Astrocyte (in vitro differentiated cells and primary cell): Measurements from ENCODE around the gene GLIPR1. TPM values are rescaled to one million over a fixed set of nuclear protein-coding genes. Genes with fewer than 3 reads are reported as not detected.
A peak's percentile ranks its signal among the peaks of the same experiment; 100 is the strongest.
"Not testable (repeated sequence)": the region's sequence is repeated elsewhere in the genome, so short reads cannot be mapped to it uniquely, and the experiment has no call there.

Source experiments
- DNase-seq: peaks from one replicate; pipeline ENCODE4 v3.0.0-alpha.2; 2010; ENCODE audit warnings: low read depth
- FAIRE-seq: peaks from 2 replicates; lab custom pipeline; 2011; peaks lifted over from hg19 to GRCh38; lab: Jason Lieb, UNC
- H2AFZ ChIP-seq: 2 replicates; pipeline ENCODE4 v1.6.0; 2012; ENCODE audit warnings: low read depth, low read length, inconsistent platforms
- H3K27ac ChIP-seq: 2 replicates; pipeline ENCODE4 v1.5.1; 2011; ENCODE audit warnings: low read depth, low read length, inconsistent platforms
- H3K27me3 ChIP-seq: 2 replicates; pipeline ENCODE4 v1.6.0; 2011; ENCODE audit warnings: low read length, inconsistent platforms; ENCODE audit not compliant: insufficient read depth
- H3K36me3 ChIP-seq: 2 replicates; pipeline ENCODE4 v1.5.1; 2011; ENCODE audit warnings: low read length, inconsistent platforms; ENCODE audit not compliant: insufficient read depth
- H3K4me1 ChIP-seq: 2 replicates; pipeline ENCODE4 v1.5.1; 2011; ENCODE audit warnings: low read length, inconsistent platforms; ENCODE audit not compliant: insufficient read depth
- H3K4me2 ChIP-seq: 2 replicates; pipeline ENCODE4 v1.6.0; 2012; ENCODE audit warnings: low read length, inconsistent platforms
- H3K4me3 ChIP-seq: 2 replicates; pipeline ENCODE4 v1.5.1; 2011; ENCODE audit warnings: low read depth, mild to moderate bottlenecking, low read length, inconsistent platforms; ENCODE audit not compliant: insufficient read depth
- H3K79me2 ChIP-seq: 2 replicates; pipeline ENCODE4 v1.6.0; 2012; ENCODE audit warnings: mild to moderate bottlenecking, low read length, inconsistent platforms; ENCODE audit not compliant: insufficient read depth
- H3K9ac ChIP-seq: 2 replicates; pipeline ENCODE4 v1.6.0; 2012; ENCODE audit warnings: mild to moderate bottlenecking, low read length, inconsistent platforms
- H3K9me3 ChIP-seq: 2 replicates; pipeline ENCODE4 v1.5.1; 2012; ENCODE audit warnings: low read depth, mild to moderate bottlenecking, low read length, inconsistent platforms; ENCODE audit not compliant: insufficient read depth
- H4K20me1 ChIP-seq: 2 replicates; pipeline ENCODE4 v1.6.0; 2012; ENCODE audit warnings: low read length, inconsistent platforms; ENCODE audit not compliant: insufficient read depth
- H3K27ac Mint-ChIP-seq: one replicate; pipeline ENCODE4 v1.8.0; 2021; ENCODE audit warnings: mild to moderate bottlenecking, mixed read lengths; ENCODE audit not compliant: unreplicated experiment
- H3K27me3 Mint-ChIP-seq: one replicate; pipeline ENCODE4 v1.8.0; 2021; ENCODE audit warnings: low read depth, mixed read lengths; ENCODE audit not compliant: unreplicated experiment
- H3K36me3 Mint-ChIP-seq: one replicate; pipeline ENCODE4 v1.8.0; 2021; ENCODE audit warnings: low read depth, mixed read lengths; ENCODE audit not compliant: unreplicated experiment
- H3K4me1 Mint-ChIP-seq: one replicate; pipeline ENCODE4 v1.8.0; 2021; ENCODE audit warnings: low read depth, mixed read lengths; ENCODE audit not compliant: unreplicated experiment
- H3K4me3 Mint-ChIP-seq: one replicate; pipeline ENCODE4 v1.8.0; 2021; ENCODE audit warnings: mild to moderate bottlenecking, moderate library complexity, mixed read lengths; ENCODE audit not compliant: unreplicated experiment
- H3K9me3 Mint-ChIP-seq: one replicate; pipeline ENCODE4 v1.8.0; 2021; ENCODE audit warnings: mild to moderate bottlenecking, mixed read lengths; ENCODE audit not compliant: unreplicated experiment
- CTCF ChIP-seq: IDR thresholded peaks from 2 replicates; pipeline ENCODE4 v1.5.1; 2011; ENCODE audit warnings: low read depth, mild to moderate bottlenecking, inconsistent platforms, low read length, moderate library complexity; ENCODE audit not compliant: insufficient read depth
- EZH2 ChIP-seq: IDR thresholded peaks from 2 replicates; pipeline ENCODE4 v1.6.1; 2012; ENCODE audit warnings: mild to moderate bottlenecking, low read length, inconsistent platforms; ENCODE audit not compliant: insufficient read depth
- total RNA-seq: library from RNA; stranded (reverse); gene quantifications from 2 replicates; pipeline ENCODE4 v1.2.1, GENCODE V29; 2021

The GLIPR1 gene
- total RNA-seq, 1 donor from 2014 or later = 232 TPM

GRCh38 chr12:75438059-75438754 lies 42.3 kb upstream of the GLIPR1 start:
- Mint-ChIP-seq H3K4me1 (no peaks in the 10 kb centered on the region), H3K4me3 (no peak overlapping the region), H3K27ac (no peak overlapping the region), H3K9me3 (peaks cover 21% of the 10 kb centered on the region), H3K36me3 (no peaks in the 10 kb centered on the region), H3K27me3 (no peaks in the 10 kb centered on the region)
- H3K9ac ChIP-seq = no peak overlapping the region
- H3K4me3 ChIP-seq = no peak overlapping the region
- H3K79me2 ChIP-seq = no peaks in the 10 kb centered on the region
- FAIRE-seq (no peak), DNase-seq (no peak)
- TF ChIP-seq CTCF = no peak
- TF ChIP-seq EZH2 = no peak
- no peak overlapping the region for H3K27ac ChIP-seq
- H2AFZ ChIP-seq = no peak overlapping the region
- no peaks in the 10 kb centered on the region for H3K27me3 ChIP-seq
- no peaks in the 10 kb centered on the region for H3K9me3 ChIP-seq
- no peak overlapping the region for H3K4me2 ChIP-seq
- H3K36me3 ChIP-seq = no peaks in the 10 kb centered on the region
- H4K20me1 ChIP-seq = no peaks in the 10 kb centered on the region
- H3K4me1 ChIP-seq = no peaks in the 10 kb centered on the region

GRCh38 chr12:75439048-75439447 lies 41.5 kb upstream of the GLIPR1 start:
- no peak overlapping the region for H3K4me3 ChIP-seq
- H3K27ac ChIP-seq = no peak overlapping the region
- no peak overlapping the region for H3K9ac ChIP-seq
- H3K79me2 ChIP-seq = no peaks in the 10 kb centered on the region
- no peaks in the 10 kb centered on the region for H4K20me1 ChIP-seq
- Mint-ChIP-seq H3K27me3 (no peaks in the 10 kb centered on the region), H3K4me3 (no peak overlapping the region), H3K27ac (no peak overlapping the region), H3K4me1 (peaks cover 7% of the 10 kb centered on the region), H3K9me3 (peaks cover 16% of the 10 kb centered on the region), H3K36me3 (no peaks in the 10 kb centered on the region)
- no peak for TF ChIP-seq EZH2
- TF ChIP-seq CTCF = no peak
- H3K4me2 ChIP-seq = no peak overlapping the region
- no peak overlapping the region for H2AFZ ChIP-seq
- FAIRE-seq = peak; percentile 73
- no peaks in the 10 kb centered on the region for H3K9me3 ChIP-seq
- H3K27me3 ChIP-seq = no peaks in the 10 kb centered on the region
- no peaks in the 10 kb centered on the region for H3K4me1 ChIP-seq
- H3K36me3 ChIP-seq = no peaks in the 10 kb centered on the region
- peak; percentile 36 for DNase-seq

GRCh38 chr12:75439930-75440329 lies 40.6 kb upstream of the GLIPR1 start:
- H3K79me2 ChIP-seq = no peaks in the 10 kb centered on the region
- H3K27ac ChIP-seq = no peak overlapping the region
- peaks cover 8% of the 10 kb centered on the region for H3K4me1 ChIP-seq
- no peaks in the 10 kb centered on the region for H3K27me3 Mint-ChIP-seq
- H3K27me3 ChIP-seq = no peaks in the 10 kb centered on the region
- H4K20me1 ChIP-seq = no peaks in the 10 kb centered on the region
- H3K36me3 Mint-ChIP-seq = no peaks in the 10 kb centered on the region
- no peak overlapping the region for H3K4me3 ChIP-seq
- H3K9me3 ChIP-seq = no peaks in the 10 kb centered on the region
- H3K27ac Mint-ChIP-seq = no peak overlapping the region
- H3K4me2 ChIP-seq = no peak overlapping the region
- H3K9ac ChIP-seq = no peak overlapping the region
- no peak for FAIRE-seq
- no peak overlapping the region for H3K4me3 Mint-ChIP-seq
- no peak for TF ChIP-seq EZH2
- H2AFZ ChIP-seq = no peak overlapping the region
- DNase-seq = no peak
- H3K4me1 Mint-ChIP-seq = peaks cover 16% of the 10 kb centered on the region
- H3K36me3 ChIP-seq = no peaks in the 10 kb centered on the region
- H3K9me3 Mint-ChIP-seq = peaks cover 15% of the 10 kb centered on the region

GRCh38 chr12:75441687-75442449 lies 38.7 kb upstream of the GLIPR1 start:
- Mint-ChIP-seq H3K9me3 (peaks cover 15% of the 10 kb centered on the region), H3K4me1 (peaks cover 20% of the 10 kb centered on the region)
- H3K27ac Mint-ChIP-seq, H4K20me1 ChIP-seq, DNase-seq, H3K36me3 ChIP-seq, H3K9ac ChIP-seq, H3K27ac ChIP-seq, H3K27me3 ChIP-seq, FAIRE-seq, H3K4me3 Mint-ChIP-seq, H3K79me2 ChIP-seq, H3K36me3 Mint-ChIP-seq, H2AFZ ChIP-seq, H3K4me3 ChIP-seq, H3K27me3 Mint-ChIP-seq, H3K4me2 ChIP-seq, H3K9me3 ChIP-seq: not testable (repeated sequence)
- H3K4me1 ChIP-seq = peaks cover 22% of the 10 kb centered on the region
